ENCODE data around the gene FAM131C.

DNA sequence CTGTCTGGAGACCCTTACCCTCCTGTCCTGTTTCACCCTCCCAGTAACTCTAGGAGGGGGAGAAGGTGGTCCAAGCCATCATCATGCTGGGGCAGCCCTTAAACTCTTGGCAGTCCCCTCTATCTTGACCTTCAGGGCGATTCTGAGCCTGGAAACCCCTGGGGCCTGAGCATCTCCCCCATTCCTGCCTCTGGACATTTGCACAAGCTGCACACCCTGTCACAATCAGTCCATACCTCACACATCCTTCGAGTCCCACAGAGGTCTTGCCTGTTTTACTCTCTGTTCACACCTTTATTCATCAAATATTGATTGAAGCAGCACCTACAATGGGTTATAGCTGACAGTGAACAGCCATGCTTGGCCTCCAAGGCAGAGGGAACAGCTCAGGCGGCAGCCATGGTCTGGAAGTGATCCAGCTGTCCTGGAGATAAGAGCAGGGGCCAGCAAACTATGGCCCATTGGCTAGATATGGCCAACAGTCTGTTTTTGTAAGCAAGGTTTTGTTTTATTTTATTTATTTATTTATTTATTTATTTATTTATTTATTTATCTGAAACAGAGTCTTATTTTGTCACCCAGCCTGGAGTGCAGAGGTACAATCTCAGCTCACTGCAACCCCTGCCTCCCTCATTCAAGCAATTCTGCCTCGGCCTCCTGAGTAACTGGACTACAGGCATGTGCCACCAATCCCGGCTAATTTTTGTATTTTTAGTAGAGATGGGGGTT is 7.1 kb upstream of the FAM131C start:
- TF ChIP-seq POLR2AphosphoS5 (IDR thresholded peaks at IDR 0.05) (no peak), EP300 (IDR thresholded peaks at IDR 0.05) (no peak)

Measured in upper lobe of left lung (tissue), 4 donors.